B cell (primary cell): ENCODE measurements around the gene ABCC1.

Source experiments
- EZH2 ChIP-seq: IDR thresholded peaks from 2 replicates; pipeline ENCODE4 v1.6.1; 2012; ENCODE audit warnings: borderline replicate concordance, low read depth, mild to moderate bottlenecking, moderate library complexity, low read length; ENCODE audit not compliant: insufficient read depth, poor library complexity, severe bottlenecking
- TF ChIP-seq, protein P1 (sequence below): fragments of 200-600 bp; IDR thresholded peaks from one replicate; pipeline ENCODE4 v1.8.0; 2022; ENCODE audit warnings: antibody characterized with exemption, mild to moderate bottlenecking

DNA sequence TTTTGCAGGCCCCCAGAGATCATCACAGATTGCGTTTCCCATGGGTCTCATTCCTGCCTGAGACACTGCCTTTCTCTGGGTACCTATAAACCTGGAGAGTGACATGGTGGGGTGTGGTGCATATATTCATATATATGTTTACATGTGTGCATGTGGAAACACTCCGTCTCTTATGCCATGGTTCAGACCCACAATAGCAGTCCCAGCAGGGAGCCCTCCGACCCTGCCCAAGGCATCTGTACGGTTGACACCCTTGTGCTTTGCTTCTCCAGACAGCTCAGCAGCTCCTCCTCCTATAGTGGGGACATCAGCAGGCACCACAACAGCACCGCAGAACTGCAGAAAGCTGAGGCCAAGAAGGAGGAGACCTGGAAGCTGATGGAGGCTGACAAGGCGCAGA, 157.1 kb downstream of the ABCC1 start:
- TF ChIP-seq, protein P1, sequence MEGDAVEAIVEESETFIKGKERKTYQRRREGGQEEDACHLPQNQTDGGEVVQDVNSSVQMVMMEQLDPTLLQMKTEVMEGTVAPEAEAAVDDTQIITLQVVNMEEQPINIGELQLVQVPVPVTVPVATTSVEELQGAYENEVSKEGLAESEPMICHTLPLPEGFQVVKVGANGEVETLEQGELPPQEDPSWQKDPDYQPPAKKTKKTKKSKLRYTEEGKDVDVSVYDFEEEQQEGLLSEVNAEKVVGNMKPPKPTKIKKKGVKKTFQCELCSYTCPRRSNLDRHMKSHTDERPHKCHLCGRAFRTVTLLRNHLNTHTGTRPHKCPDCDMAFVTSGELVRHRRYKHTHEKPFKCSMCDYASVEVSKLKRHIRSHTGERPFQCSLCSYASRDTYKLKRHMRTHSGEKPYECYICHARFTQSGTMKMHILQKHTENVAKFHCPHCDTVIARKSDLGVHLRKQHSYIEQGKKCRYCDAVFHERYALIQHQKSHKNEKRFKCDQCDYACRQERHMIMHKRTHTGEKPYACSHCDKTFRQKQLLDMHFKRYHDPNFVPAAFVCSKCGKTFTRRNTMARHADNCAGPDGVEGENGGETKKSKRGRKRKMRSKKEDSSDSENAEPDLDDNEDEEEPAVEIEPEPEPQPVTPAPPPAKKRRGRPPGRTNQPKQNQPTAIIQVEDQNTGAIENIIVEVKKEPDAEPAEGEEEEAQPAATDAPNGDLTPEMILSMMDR: no peak
- TF ChIP-seq EZH2: no peak
